Measurements from ENCODE around the gene MORN1.

- no peak for TF ChIP-seq CTCF (IDR thresholded peaks at IDR 0.05; ENCODE audit: poor library complexity, severe bottlenecking)
- no peak for TF ChIP-seq POLR2AphosphoS5 (IDR thresholded peaks at IDR 0.05)
- TF ChIP-seq RAD21 (conservative IDR thresholded peaks at IDR 0.05) = no peak
- TF ChIP-seq, protein P1, sequence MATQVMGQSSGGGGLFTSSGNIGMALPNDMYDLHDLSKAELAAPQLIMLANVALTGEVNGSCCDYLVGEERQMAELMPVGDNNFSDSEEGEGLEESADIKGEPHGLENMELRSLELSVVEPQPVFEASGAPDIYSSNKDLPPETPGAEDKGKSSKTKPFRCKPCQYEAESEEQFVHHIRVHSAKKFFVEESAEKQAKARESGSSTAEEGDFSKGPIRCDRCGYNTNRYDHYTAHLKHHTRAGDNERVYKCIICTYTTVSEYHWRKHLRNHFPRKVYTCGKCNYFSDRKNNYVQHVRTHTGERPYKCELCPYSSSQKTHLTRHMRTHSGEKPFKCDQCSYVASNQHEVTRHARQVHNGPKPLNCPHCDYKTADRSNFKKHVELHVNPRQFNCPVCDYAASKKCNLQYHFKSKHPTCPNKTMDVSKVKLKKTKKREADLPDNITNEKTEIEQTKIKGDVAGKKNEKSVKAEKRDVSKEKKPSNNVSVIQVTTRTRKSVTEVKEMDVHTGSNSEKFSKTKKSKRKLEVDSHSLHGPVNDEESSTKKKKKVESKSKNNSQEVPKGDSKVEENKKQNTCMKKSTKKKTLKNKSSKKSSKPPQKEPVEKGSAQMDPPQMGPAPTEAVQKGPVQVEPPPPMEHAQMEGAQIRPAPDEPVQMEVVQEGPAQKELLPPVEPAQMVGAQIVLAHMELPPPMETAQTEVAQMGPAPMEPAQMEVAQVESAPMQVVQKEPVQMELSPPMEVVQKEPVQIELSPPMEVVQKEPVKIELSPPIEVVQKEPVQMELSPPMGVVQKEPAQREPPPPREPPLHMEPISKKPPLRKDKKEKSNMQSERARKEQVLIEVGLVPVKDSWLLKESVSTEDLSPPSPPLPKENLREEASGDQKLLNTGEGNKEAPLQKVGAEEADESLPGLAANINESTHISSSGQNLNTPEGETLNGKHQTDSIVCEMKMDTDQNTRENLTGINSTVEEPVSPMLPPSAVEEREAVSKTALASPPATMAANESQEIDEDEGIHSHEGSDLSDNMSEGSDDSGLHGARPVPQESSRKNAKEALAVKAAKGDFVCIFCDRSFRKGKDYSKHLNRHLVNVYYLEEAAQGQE (IDR thresholded peaks at IDR 0.05; ENCODE audit: borderline replicate concordance) = no peak
- no peak for TF ChIP-seq EZH2 (IDR thresholded peaks at IDR 0.05; ENCODE audit: borderline replicate concordance, insufficient read depth, low read length, poor library complexity, severe bottlenecking)
- TF ChIP-seq TAF1 (IDR thresholded peaks at IDR 0.05; ENCODE audit: low read depth) = no peak
- no peak for TF ChIP-seq MXI1 (conservative IDR thresholded peaks at IDR 0.05; ENCODE audit: poor library complexity, severe bottlenecking)
- TF ChIP-seq EP300 (conservative IDR thresholded peaks at IDR 0.05; ENCODE audit: poor library complexity, severe bottlenecking) = no peak
- no peak for TF ChIP-seq SMC3 (conservative IDR thresholded peaks at IDR 0.05; ENCODE audit: poor library complexity)
Measured at GRCh38 chr1:2312160-2312514, 79.2 kb downstream of the MORN1 start.

All from neural cell (in vitro differentiated cells).